Neutrophil (primary cell): ENCODE measurements around the gene C12orf57.

ENCODE experiments used
- H3K27ac ChIP-seq: fragments of 200-600 bp; sonication (generic); 2 replicates; pipeline ENCODE4 v1.5.1; 2016; ENCODE audit warnings: mild to moderate bottlenecking, moderate library complexity
- H3K27me3 ChIP-seq: fragments of 200-600 bp; sonication (generic); 2 replicates; pipeline ENCODE4 v1.6.0; 2016; ENCODE audit warnings: mild to moderate bottlenecking
- H3K36me3 ChIP-seq: fragments of 200-600 bp; sonication (generic); 2 replicates; pipeline ENCODE4 v1.5.1; 2017
- H3K4me1 ChIP-seq, 2 experiments: fragments of 200-600 bp in 1 of 2; sonication (generic) in 1 of 2; 1 replicate in 1 of 2; 2 replicates in 1 of 2; pipeline versions ENCODE4 v1.5.1 to v1.6.1; 2013 to 2016; ENCODE audit warnings: low read depth in 1 of 2, low read length in 1 of 2, mild to moderate bottlenecking in 1 of 2, moderate library complexity in 1 of 2; ENCODE audit not compliant: control insufficient read depth in 1 of 2, insufficient read depth in 1 of 2
- H3K4me3 ChIP-seq, 2 experiments: fragments of 200-600 bp in 1 of 2; sonication (generic) in 1 of 2; 1 replicate in 1 of 2; 2 replicates in 1 of 2; pipeline ENCODE4 v1.5.1; 2013 to 2016; ENCODE audit warnings: low read depth in 1 of 2, low read length in 1 of 2, mild to moderate bottlenecking in 1 of 2, moderate library complexity in 1 of 2
- H3K9me3 ChIP-seq: fragments of 200-600 bp; sonication (generic); 2 replicates; pipeline ENCODE4 v1.5.1; 2016
- TF ChIP-seq, protein P1 (sequence below): fragments of 200-600 bp; sonication (generic); IDR thresholded peaks from 2 replicates; pipeline ENCODE4 v1.5.1; 2016; ENCODE audit warnings: antibody characterized with exemption

Gene C12orf57

DNA sequence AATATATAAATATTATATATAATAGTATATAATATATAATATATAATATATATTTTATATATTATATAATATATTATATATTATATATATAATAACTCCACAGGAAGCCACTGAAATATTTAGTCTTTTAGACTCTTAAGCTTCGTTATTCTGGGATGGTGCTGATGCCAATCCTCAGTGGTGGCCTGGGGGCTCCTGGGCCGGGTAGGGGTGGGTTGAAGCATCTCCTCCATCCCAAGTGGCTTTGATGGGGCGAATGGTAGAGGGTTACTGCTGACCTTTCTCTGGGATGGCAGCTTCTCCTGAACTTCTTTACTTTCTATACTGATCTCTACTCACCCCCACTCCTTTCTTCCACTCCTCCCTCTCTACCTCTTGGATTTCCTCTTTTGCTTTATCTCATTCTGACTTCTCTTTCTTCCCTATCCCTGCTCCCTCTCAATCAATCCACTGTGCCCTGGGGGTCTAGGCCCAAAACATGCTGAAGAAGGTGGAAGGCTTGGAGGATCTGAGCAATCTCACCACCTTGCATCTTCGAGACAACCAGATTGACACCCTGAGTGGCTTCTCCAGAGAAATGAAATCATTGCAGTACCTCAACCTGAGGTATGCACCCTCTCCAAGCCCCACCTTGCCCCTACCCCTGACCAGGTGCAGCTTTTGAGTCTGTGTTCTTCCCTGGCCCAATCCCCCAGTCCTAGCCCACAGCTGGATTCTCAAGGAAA lies 34.2 kb upstream of the C12orf57 start:
- TF ChIP-seq, protein P1, sequence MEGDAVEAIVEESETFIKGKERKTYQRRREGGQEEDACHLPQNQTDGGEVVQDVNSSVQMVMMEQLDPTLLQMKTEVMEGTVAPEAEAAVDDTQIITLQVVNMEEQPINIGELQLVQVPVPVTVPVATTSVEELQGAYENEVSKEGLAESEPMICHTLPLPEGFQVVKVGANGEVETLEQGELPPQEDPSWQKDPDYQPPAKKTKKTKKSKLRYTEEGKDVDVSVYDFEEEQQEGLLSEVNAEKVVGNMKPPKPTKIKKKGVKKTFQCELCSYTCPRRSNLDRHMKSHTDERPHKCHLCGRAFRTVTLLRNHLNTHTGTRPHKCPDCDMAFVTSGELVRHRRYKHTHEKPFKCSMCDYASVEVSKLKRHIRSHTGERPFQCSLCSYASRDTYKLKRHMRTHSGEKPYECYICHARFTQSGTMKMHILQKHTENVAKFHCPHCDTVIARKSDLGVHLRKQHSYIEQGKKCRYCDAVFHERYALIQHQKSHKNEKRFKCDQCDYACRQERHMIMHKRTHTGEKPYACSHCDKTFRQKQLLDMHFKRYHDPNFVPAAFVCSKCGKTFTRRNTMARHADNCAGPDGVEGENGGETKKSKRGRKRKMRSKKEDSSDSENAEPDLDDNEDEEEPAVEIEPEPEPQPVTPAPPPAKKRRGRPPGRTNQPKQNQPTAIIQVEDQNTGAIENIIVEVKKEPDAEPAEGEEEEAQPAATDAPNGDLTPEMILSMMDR = no peak
- Histone ChIP-seq H3K9me3 (no peaks in the 10 kb centered on the region), H3K4me3 (no peak overlapping the region), H3K27ac (no peak overlapping the region), H3K36me3 (no peaks in the 10 kb centered on the region), H3K27me3 (peaks cover 49% of the 10 kb centered on the region), H3K4me1 (peaks cover 9 to 15% of the 10 kb centered on the region in 2 experiments)

GRCh38 chr12:6912164-6912935 lies 31.5 kb upstream of the C12orf57 start:
- H3K36me3 ChIP-seq = no peaks in the 10 kb centered on the region
- no peak overlapping the region for H3K27ac ChIP-seq
- no peaks in the 10 kb centered on the region for H3K9me3 ChIP-seq
- TF ChIP-seq, protein P1 = no peak
- H3K4me3 ChIP-seq = no peak overlapping the region
- H3K27me3 ChIP-seq = peaks cover 77% of the 10 kb centered on the region
- H3K4me1 ChIP-seq = peaks cover 7 to 13% of the 10 kb centered on the region in 2 experiments

DNA sequence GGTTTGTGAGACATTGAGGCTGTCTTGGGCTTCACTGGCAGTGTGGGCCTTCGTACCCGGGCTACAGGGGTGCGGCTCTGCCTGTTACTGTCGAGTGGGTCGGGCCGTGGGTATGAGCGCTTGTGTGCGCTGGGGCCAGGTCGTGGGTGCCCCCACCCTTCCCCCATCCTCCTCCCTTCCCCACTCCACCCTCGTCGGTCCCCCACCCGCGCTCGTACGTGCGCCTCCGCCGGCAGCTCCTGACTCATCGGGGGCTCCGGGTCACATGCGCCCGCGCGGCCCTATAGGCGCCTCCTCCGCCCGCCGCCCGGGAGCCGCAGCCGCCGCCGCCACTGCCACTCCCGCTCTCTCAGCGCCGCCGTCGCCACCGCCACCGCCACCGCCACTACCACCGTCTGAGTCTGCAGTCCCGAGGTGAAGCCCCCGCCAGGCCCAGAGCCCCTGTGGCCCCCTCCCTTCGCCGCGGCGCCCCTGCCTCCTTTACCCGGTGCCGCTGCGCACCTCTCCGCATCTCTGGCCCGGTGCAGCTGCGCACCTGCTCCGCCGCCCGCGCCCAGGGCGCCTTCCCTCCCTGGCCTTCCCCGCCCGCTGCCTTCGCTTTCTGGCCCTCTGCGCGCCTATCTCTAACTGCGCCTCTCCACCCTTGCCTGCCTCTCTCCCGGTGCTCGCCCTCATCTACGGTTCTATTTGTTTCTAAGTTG lies 29.4 kb upstream of the C12orf57 start, which contains the start of gene ENO2:
Gene ENO2, plus strand, starts transcription at position 335 of the 701 bp plus-strand sequence. CDS start 1,253 bp downstream, outside the sequence.
- H3K27ac ChIP-seq = no peak within 1 kb of the TSS
- TF ChIP-seq, protein P1 = no peak
- peaks cover 7 to 13% of the 10 kb centered on the region in 2 experiments for H3K4me1 ChIP-seq
- H3K4me3 ChIP-seq = peak within 1 kb of the TSS in 1 of 2 experiments; percentile 44
- no peaks in the 10 kb centered on the region for H3K9me3 ChIP-seq
- no peaks in the 10 kb centered on the region for H3K36me3 ChIP-seq
- peaks cover 89% of the 10 kb centered on the region for H3K27me3 ChIP-seq

- Histone ChIP-seq H3K9me3 (no peaks in the 10 kb centered on the region), H3K4me1 (peaks cover 7 to 13% of the 10 kb centered on the region in 2 experiments), H3K36me3 (no peaks in the 10 kb centered on the region), H3K27ac (no peak overlapping the region), H3K27me3 (peaks cover 91% of the 10 kb centered on the region), H3K4me3 (peak overlapping the region in 1 of 2 experiments; percentile 44)
- TF ChIP-seq, protein P1 = no peak
These were observed 28.7 kb upstream of the C12orf57 start for GRCh38 chr12:6914947-6915788.
